Transverse colon (tissue), 4 donors: ENCODE measurements around the gene RFXANK.

Experiments
- CTCF ChIP-seq, 5 experiments: fragments of 200-600 bp in 3 of 5; fragments of 450-650 bp in 2 of 5; sonication (generic) in 3 of 5; IDR thresholded peaks; 1 replicate in 2 of 5; 2 replicates in 3 of 5; pipeline ENCODE4 v1.5.1; 2016 to 2017; ENCODE audit warnings: antibody characterized with exemption in 5 of 5, inconsistent platforms in 3 of 5, mild to moderate bottlenecking in 2 of 5, moderate library complexity in 1 of 5
- EP300 ChIP-seq: sonication (generic); formaldehyde crosslinking; IDR thresholded peaks from one replicate; pipeline ENCODE4 v1.6.1; 2017; ENCODE audit warnings: antibody characterized with exemption, low read depth
- POLR2A ChIP-seq: fragments of 450-650 bp; IDR thresholded peaks from one replicate; pipeline ENCODE4 v1.6.1; 2016; ENCODE audit warnings: antibody characterized with exemption, mild to moderate bottlenecking, moderate library complexity
- POLR2AphosphoS5 ChIP-seq, 3 donors: sonication (generic); formaldehyde crosslinking; IDR thresholded peaks; one replicate each; pipeline ENCODE4 v1.6.1; 2016; ENCODE audit warnings: antibody characterized with exemption in 3 of 3

- TF ChIP-seq CTCF (IDR thresholded peaks at IDR 0.05) (no peak), POLR2A (no peak), POLR2AphosphoS5 (IDR thresholded peaks at IDR 0.05) (no peak), EP300 (no peak)
Observed at GRCh38 chr19:19230999-19231398, 38.9 kb downstream of the RFXANK start.
